SJSA1 (cell line): ENCODE results near the gene SERINC4. TPM values are rescaled to one million over a fixed set of nuclear protein-coding genes. Genes with fewer than 3 reads are reported as not detected.
"Not testable (repeated sequence)": the region's sequence is repeated elsewhere in the genome, so short reads cannot be mapped to it uniquely, and the experiment has no call there.

Experiments used
- DNase-seq, 2 experiments: peaks; one replicate each; pipeline ENCODE4 v3.0.0-alpha.2; 2015 to 2020; ENCODE audit warnings: low spot score in 2 of 2, low read depth in 1 of 2
- H3K27ac ChIP-seq: fragments of 250-450 bp; sonication (Bioruptor Pico); 2 replicates; pipeline ENCODE4 v1.5.1; 2020; ENCODE audit warnings: mild to moderate bottlenecking, moderate library complexity
- H3K27me3 ChIP-seq: fragments of 250-450 bp; sonication (Bioruptor Pico); replicated peaks from 2 replicates; pipeline ENCODE4 v1.5.1; 2020; ENCODE audit warnings: mild to moderate bottlenecking, moderate library complexity
- H3K36me3 ChIP-seq: fragments of 250-450 bp; sonication (Bioruptor Pico); 2 replicates; pipeline ENCODE4 v1.5.1; 2020; ENCODE audit warnings: mild to moderate bottlenecking
- H3K4me1 ChIP-seq: fragments of 250-450 bp; sonication (Bioruptor Pico); replicated peaks from 2 replicates; pipeline ENCODE4 v1.6.1; 2021; ENCODE audit warnings: mild to moderate bottlenecking
- H3K4me3 ChIP-seq: fragments of 250-450 bp; sonication (Bioruptor Pico); 2 replicates; pipeline ENCODE4 v1.5.1; 2020; ENCODE audit warnings: mild to moderate bottlenecking
- H3K9me3 ChIP-seq: fragments of 250-450 bp; sonication (Bioruptor Pico); replicated peaks from 2 replicates; pipeline ENCODE4 v1.5.1; 2020; ENCODE audit warnings: mild to moderate bottlenecking
- total RNA-seq: library from RNA; depleted of rRNA; stranded (reverse); fragments of >200 nt; shearing (Covaris generic); gene quantifications from 2 replicates; pipeline ENCODE4 v1.2.3, GENCODE V29; 2014

Gene SERINC4
- total RNA-seq, 1 experiment from 2014 or later = not detected

- H3K36me3 ChIP-seq = peaks cover 80% of the 10 kb centered on the region
- H3K4me3 ChIP-seq, H3K27me3 ChIP-seq, H3K27ac ChIP-seq, DNase-seq, H3K9me3 ChIP-seq, H3K4me1 ChIP-seq: not testable (repeated sequence)
Measured at GRCh38 chr15:43815064-43815463, 15.0 kb upstream of the SERINC4 start.

- H3K9me3 ChIP-seq = no peaks in the 10 kb centered on the region
- H3K27me3 ChIP-seq = no peaks in the 10 kb centered on the region
- no peaks in the 10 kb centered on the region for H3K4me1 ChIP-seq
- no peak overlapping the region for H3K4me3 ChIP-seq
- no peak for DNase-seq
- H3K27ac ChIP-seq = no peak overlapping the region
- H3K36me3 ChIP-seq = peaks cover 96% of the 10 kb centered on the region
Measured at GRCh38 chr15:43808960-43809678, 9.1 kb upstream of the SERINC4 start.

- DNase-seq = no peak
- peaks cover 96% of the 10 kb centered on the region for H3K36me3 ChIP-seq
- H3K27me3 ChIP-seq = no peaks in the 10 kb centered on the region
- H3K27ac ChIP-seq = no peak overlapping the region
- no peak overlapping the region for H3K4me3 ChIP-seq
- no peaks in the 10 kb centered on the region for H3K4me1 ChIP-seq
- no peaks in the 10 kb centered on the region for H3K9me3 ChIP-seq
Measured at GRCh38 chr15:43808435-43808950, 8.5 kb upstream of the SERINC4 start.

DNA sequence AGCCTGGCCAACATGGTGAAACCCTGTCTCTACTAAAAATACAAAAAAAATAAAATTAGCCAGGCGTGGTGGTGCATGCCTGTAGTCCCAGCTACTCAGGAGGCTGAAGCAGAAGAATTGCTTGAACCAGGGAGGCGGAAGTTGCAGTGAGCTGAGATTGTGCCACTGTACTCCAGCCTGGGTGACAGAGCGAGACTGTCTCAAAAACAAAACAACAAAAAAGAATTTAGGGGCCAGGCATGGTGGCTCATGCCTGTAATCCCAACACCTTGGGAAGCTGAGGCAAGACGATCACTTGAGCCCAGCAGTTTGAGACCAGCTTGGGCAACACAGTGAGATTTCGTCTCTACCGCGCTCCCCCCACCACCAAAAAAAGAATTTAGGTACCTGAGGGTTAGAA is 2.7 kb upstream of the SERINC4 start:
- H3K27ac ChIP-seq = not testable (repeated sequence)
- peaks cover 98% of the 10 kb centered on the region for H3K36me3 ChIP-seq

GRCh38 chr15:43800286-43801141 is 494 bp upstream of the SERINC4 start, which contains the start of gene HYPK:
Gene HYPK (plus strand): TSS chr15:43800599. CDS start chr15:43800623, 24 bp downstream.
- peak within 1 kb of the TSS; percentile 60 for H3K4me3 ChIP-seq
- no peaks in the 10 kb centered on the region for H3K27me3 ChIP-seq
- peak within 1 kb of the TSS; percentile 27; the same call in 1 of the 2 replicates for H3K27ac ChIP-seq
- peak; percentile 76 to 91 for DNase-seq
- peaks cover 9% of the 10 kb centered on the region for H3K4me1 ChIP-seq
- no peaks in the 10 kb centered on the region for H3K9me3 ChIP-seq
- H3K36me3 ChIP-seq = peaks cover 100% of the 10 kb centered on the region

More for the DNA sequence above, 2.7 kb upstream of the SERINC4 start:
- not testable (repeated sequence) for H3K4me3 ChIP-seq, DNase-seq, H3K27me3 ChIP-seq, H3K9me3 ChIP-seq, H3K4me1 ChIP-seq

- peaks cover 20% of the 10 kb centered on the region for H3K4me1 ChIP-seq
- H3K9me3 ChIP-seq = no peaks in the 10 kb centered on the region
- no peak for DNase-seq
- H3K36me3 ChIP-seq = peaks cover 99% of the 10 kb centered on the region
- no peak overlapping the region for H3K4me3 ChIP-seq
- H3K27ac ChIP-seq = no peak overlapping the region
- H3K27me3 ChIP-seq = no peaks in the 10 kb centered on the region
Measured at GRCh38 chr15:43799209-43799944, 643 bp downstream of the SERINC4 start.

DNA sequence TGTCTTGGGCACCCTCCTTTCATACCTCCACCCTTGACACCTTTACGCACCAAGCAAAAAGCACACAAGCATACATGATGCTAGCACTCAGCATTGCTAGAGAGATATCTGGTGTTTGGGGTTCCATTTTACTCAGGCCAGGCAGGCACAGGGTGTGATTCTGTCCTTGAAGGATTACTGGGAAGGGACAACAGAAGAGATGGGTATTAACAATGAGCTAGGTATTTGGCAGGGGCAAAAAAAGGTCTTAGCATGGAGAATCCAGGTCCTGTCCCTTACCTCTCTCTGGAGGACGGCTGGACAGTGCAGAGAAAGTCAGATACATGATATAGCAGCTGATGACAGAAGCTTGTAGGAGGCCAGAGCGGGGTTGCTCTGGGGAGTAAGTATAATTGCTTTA is 3.5 kb downstream of the SERINC4 start:
- Histone ChIP-seq H3K4me3 (no peak overlapping the region), H3K4me1 (peaks cover 36% of the 10 kb centered on the region), H3K36me3 (peaks cover 92% of the 10 kb centered on the region)

GRCh38 chr15:43795997-43796396 is 4.0 kb downstream of the SERINC4 start:
- no peaks in the 10 kb centered on the region for H3K27me3 ChIP-seq
- H3K9me3 ChIP-seq = no peaks in the 10 kb centered on the region
- H3K27ac ChIP-seq = no peak overlapping the region
- H3K4me3 ChIP-seq = no peak overlapping the region
- peaks cover 87% of the 10 kb centered on the region for H3K36me3 ChIP-seq
- no peak for DNase-seq
- H3K4me1 ChIP-seq = peaks cover 39% of the 10 kb centered on the region

More for the DNA sequence above, 3.5 kb downstream of the SERINC4 start:
- no peaks in the 10 kb centered on the region for H3K9me3 ChIP-seq
- DNase-seq = no peak
- no peak overlapping the region for H3K27ac ChIP-seq
- no peaks in the 10 kb centered on the region for H3K27me3 ChIP-seq

- Histone ChIP-seq H3K27me3 (no peaks in the 10 kb centered on the region), H3K4me3 (no peak overlapping the region), H3K4me1 (peaks cover 38% of the 10 kb centered on the region), H3K9me3 (no peaks in the 10 kb centered on the region), H3K27ac (peak overlapping the region; percentile 91), H3K36me3 (peaks cover 79% of the 10 kb centered on the region)
- DNase-seq = no peak
Measured at GRCh38 chr15:43795197-43795596, 4.8 kb downstream of the SERINC4 start.

DNA sequence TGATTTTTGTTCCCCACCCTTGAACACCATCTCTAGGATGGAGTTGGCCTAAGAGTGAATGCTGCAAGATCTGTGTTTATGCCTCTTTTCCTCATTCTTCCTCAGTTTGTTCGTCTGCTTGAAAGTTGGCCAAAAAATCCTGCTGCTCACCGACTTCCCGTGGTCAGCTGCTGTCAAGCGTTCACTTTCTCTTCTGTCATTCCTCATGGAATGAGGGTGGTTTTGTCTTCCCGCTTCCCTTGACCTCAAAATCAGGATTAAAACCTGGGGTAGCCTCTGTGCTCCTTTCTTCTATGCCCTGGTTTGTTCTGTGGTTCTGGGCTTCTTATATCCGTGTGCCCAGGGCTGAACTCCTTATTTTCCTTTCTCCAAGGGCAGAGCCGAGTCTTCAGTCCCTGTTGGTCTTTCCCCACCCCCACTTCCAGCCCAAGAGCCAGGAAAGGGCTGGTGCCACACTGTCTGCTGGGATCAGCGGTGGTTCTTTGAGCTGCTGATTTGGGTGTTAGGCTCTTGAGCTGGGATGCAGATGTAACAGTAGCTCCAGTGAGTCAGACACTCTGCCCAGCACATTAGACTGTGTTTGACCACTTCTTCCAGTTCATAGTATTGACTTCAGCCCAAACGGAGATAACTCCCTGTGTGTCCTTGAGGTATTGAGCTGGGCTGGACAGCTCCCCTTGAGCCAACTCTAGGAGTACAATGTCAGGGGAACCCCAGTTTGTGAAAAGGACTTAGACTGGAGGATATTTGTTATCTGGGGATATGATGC is 5.6 kb downstream of the SERINC4 start:
- Histone ChIP-seq H3K4me1 (peaks cover 33% of the 10 kb centered on the region), H3K36me3 (peaks cover 71% of the 10 kb centered on the region), H3K27me3 (no peaks in the 10 kb centered on the region), H3K9me3 (no peaks in the 10 kb centered on the region), H3K4me3 (peak overlapping the region; percentile 80), H3K27ac (peak overlapping the region; percentile 91)
- DNase-seq = peak; percentile 93 to 94

DNA sequence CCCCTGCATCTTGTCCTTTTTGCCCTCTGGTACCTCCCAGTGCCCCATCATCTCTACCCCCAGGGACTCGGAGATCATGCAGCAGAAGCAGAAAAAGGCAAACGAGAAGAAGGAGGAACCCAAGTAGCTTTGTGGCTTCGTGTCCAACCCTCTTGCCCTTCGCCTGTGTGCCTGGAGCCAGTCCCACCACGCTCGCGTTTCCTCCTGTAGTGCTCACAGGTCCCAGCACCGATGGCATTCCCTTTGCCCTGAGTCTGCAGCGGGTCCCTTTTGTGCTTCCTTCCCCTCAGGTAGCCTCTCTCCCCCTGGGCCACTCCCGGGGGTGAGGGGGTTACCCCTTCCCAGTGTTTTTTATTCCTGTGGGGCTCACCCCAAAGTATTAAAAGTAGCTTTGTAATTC is 6.4 kb downstream of the SERINC4 start:
- Histone ChIP-seq H3K36me3 (peaks cover 63% of the 10 kb centered on the region), H3K27ac (peak overlapping the region; percentile 91)
- no peak for DNase-seq

DNA sequence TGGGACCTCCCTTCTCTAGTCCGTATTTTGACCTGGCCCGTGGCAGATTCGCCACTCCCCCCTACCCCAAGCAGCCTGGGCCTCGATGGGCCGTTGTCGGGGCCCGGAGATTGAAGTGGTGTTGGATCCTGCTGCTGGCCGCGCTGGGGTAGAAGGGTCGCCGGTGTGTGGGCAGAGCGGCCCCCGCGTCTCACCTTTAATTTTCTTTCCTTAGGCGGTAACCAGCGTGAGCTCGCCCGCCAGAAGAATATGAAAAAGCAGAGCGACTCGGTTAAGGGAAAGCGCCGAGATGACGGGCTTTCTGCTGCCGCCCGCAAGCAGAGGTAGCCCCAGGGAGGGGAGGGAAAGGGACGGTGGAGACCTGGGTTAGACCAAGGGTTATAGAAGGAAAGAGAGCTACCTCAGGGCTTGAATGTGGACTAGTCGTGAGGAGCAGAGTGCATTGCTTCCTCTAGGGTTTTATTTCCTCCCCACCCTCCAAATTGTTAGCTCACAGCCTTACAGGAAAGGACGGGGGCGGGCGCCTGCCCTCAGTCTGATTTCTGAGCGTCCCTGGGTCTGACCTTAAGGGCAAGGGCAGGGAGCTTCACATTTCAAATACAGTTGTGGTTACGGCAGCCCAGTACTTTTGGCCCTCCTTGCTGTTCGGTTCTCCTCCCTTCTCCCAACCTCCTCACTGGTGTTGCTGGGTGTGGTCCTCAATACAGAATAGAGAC is 7.1 kb downstream of the SERINC4 start:
- Histone ChIP-seq H3K27ac (peak overlapping the region; percentile 91), H3K4me3 (peak overlapping the region; percentile 80), H3K9me3 (no peaks in the 10 kb centered on the region), H3K4me1 (peaks cover 33% of the 10 kb centered on the region), H3K27me3 (no peaks in the 10 kb centered on the region), H3K36me3 (peaks cover 56% of the 10 kb centered on the region)
- peak in 1 of 2 experiments; percentile 40 for DNase-seq

More for the DNA sequence above, 6.4 kb downstream of the SERINC4 start:
- no peaks in the 10 kb centered on the region for H3K9me3 ChIP-seq
- H3K4me3 ChIP-seq = peak overlapping the region; percentile 80
- peaks cover 33% of the 10 kb centered on the region for H3K4me1 ChIP-seq
- H3K27me3 ChIP-seq = no peaks in the 10 kb centered on the region
